PC-9 (cell line): ENCODE data around the gene SKI. TPM values are rescaled to one million over a fixed set of nuclear protein-coding genes. Genes with fewer than 3 reads are reported as not detected.

Source experiments
- BruUV-seq: library from RNA; stranded (reverse); fragments of 400-500 nt; replicated peaks from 2 replicates; lab custom pipeline; 2021; lab: Mats Ljungman, UMichigan
- CTCF ChIA-PET: fragments of 300-600 bp; sonication (Branson Sonifier 250); formaldehyde crosslinking; loops from one replicate; lab custom pipeline; 2022; ENCODE audit warnings: antibody characterized with exemption; lab: Charles Lee
- POLR2A ChIA-PET: fragments of 300-600 bp; sonication (Branson Sonifier 250); formaldehyde crosslinking; loops from one replicate; lab custom pipeline; 2022; ENCODE audit warnings: antibody characterized with exemption; ENCODE audit not compliant: unreplicated experiment; lab: Charles Lee
- DNase-seq, 2 experiments: peaks; one replicate each; pipeline versions ENCODE4 v3.0.0 to v3.0.0-alpha.2; 2015 to 2022; ENCODE audit warnings: mixed read lengths in 1 of 2
- H2AFZ ChIP-seq: fragments of 200-600 bp; sonication (generic); 2 replicates; pipeline ENCODE4 v1.8.1; 2017; ENCODE audit warnings: antibody characterized with exemption
- H3F3A ChIP-seq: fragments of 200-600 bp; sonication (generic); 2 replicates; pipeline ENCODE4 v1.8.1; 2017; ENCODE audit warnings: antibody characterized with exemption, mild to moderate bottlenecking, low read depth; ENCODE audit not compliant: insufficient read depth
- H3K27ac ChIP-seq: fragments of 200-600 bp; sonication (generic); 2 replicates; pipeline ENCODE4 v1.6.1; 2016; ENCODE audit warnings: mixed run types
- H3K27me3 ChIP-seq: fragments of 200-600 bp; sonication (generic); 2 replicates; pipeline ENCODE4 v1.6.1; 2016; ENCODE audit warnings: low read depth, mixed run types; ENCODE audit not compliant: insufficient read depth
- H3K36me3 ChIP-seq: fragments of 200-600 bp; sonication (generic); 2 replicates; pipeline ENCODE4 v1.6.1; 2016; ENCODE audit warnings: low read depth, mixed run types
- H3K4me1 ChIP-seq: fragments of 200-600 bp; sonication (generic); replicated peaks from 2 replicates; pipeline ENCODE4 v1.6.1; 2016; ENCODE audit warnings: mixed run types; ENCODE audit not compliant: insufficient read depth
- H3K4me2 ChIP-seq: fragments of 200-600 bp; sonication (generic); 2 replicates; pipeline ENCODE4 v1.6.1; 2017; ENCODE audit warnings: mixed run types
- H3K4me3 ChIP-seq: fragments of 200-600 bp; sonication (generic); 2 replicates; pipeline ENCODE4 v1.6.1; 2016; ENCODE audit warnings: mixed run types
- H3K79me2 ChIP-seq: fragments of 200-600 bp; sonication (generic); 2 replicates; pipeline ENCODE4 v1.6.1; 2017; ENCODE audit warnings: low read depth, mixed run types
- H3K9me2 ChIP-seq: fragments of 200-600 bp; sonication (generic); 2 replicates; pipeline ENCODE4 v1.8.1; 2017; ENCODE audit warnings: mild to moderate bottlenecking; ENCODE audit not compliant: insufficient read depth
- H3K9me3 ChIP-seq: fragments of 200-600 bp; sonication (generic); 2 replicates; pipeline ENCODE4 v1.8.1; 2016; ENCODE audit warnings: low read depth; ENCODE audit not compliant: insufficient read depth
- H4K20me1 ChIP-seq: fragments of 200-600 bp; sonication (generic); 2 replicates; pipeline ENCODE4 v1.8.1; 2017; ENCODE audit not compliant: insufficient read depth
- EZH2 ChIP-seq: fragments of 200-600 bp; sonication (generic); IDR thresholded peaks from 2 replicates; pipeline ENCODE4 v1.8.0; 2017; ENCODE audit warnings: antibody characterized with exemption, low read depth
- intact Hi-C: fragments of 100-400 bp; cut with micrococcal nuclease; formaldehyde crosslinking; loops from one replicate; pipeline ENCODE4 v1.10.0; 2022; ENCODE audit not compliant: unreplicated experiment
- total RNA-seq: library from RNA; stranded (reverse); gene quantifications from 2 replicates; pipeline ENCODE4 v1.2.3, GENCODE V29; 2021
- TF ChIP-seq, protein P1 (sequence below): fragments of 200-600 bp; sonication (generic); conservative IDR thresholded peaks from 2 replicates; pipeline ENCODE4 v1.6.1; 2017; ENCODE audit warnings: mixed run types, antibody characterized with exemption, mild to moderate bottlenecking, moderate library complexity

SKI gene
- total RNA-seq, 1 experiment from 2014 or later, result 36.2 TPM

GRCh38 chr1:2209400-2210083 is 18.6 kb upstream of the SKI start:
- ChIA-PET POLR2A (no interaction called here), CTCF (no interaction called here)
- TF ChIP-seq, protein P1, sequence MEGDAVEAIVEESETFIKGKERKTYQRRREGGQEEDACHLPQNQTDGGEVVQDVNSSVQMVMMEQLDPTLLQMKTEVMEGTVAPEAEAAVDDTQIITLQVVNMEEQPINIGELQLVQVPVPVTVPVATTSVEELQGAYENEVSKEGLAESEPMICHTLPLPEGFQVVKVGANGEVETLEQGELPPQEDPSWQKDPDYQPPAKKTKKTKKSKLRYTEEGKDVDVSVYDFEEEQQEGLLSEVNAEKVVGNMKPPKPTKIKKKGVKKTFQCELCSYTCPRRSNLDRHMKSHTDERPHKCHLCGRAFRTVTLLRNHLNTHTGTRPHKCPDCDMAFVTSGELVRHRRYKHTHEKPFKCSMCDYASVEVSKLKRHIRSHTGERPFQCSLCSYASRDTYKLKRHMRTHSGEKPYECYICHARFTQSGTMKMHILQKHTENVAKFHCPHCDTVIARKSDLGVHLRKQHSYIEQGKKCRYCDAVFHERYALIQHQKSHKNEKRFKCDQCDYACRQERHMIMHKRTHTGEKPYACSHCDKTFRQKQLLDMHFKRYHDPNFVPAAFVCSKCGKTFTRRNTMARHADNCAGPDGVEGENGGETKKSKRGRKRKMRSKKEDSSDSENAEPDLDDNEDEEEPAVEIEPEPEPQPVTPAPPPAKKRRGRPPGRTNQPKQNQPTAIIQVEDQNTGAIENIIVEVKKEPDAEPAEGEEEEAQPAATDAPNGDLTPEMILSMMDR, result no peak
- TF ChIP-seq EZH2, result no peak
- Histone ChIP-seq H4K20me1 (no peaks in the 10 kb centered on the region), H3F3A (peaks cover 39% of the 10 kb centered on the region; the same call in 1 of the 2 replicates), H3K4me3 (no peak overlapping the region), H3K36me3 (no peaks in the 10 kb centered on the region), H3K27ac (no peak overlapping the region), H3K27me3 (no peaks in the 10 kb centered on the region), H3K4me1 (peaks cover 56% of the 10 kb centered on the region), H3K9me3 (no peaks in the 10 kb centered on the region), H3K9me2 (no peaks in the 10 kb centered on the region), H2AFZ (no peak overlapping the region), H3K4me2 (peak overlapping the region; percentile 64; the same call in 1 of the 2 replicates), H3K79me2 (no peaks in the 10 kb centered on the region)
- no TSS peak for BruUV-seq
- intact Hi-C loops, result loop anchor here (5.0 kb wide), 1 partner anchor 83 kb away; no protein-coding TSS in a partner anchor
- no peak for DNase-seq

GRCh38 chr1:2210084-2210653 is 17.9 kb upstream of the SKI start:
- CTCF ChIA-PET, result no interaction called here
- Histone ChIP-seq H3K27ac (no peak overlapping the region), H3K27me3 (no peaks in the 10 kb centered on the region), H3K36me3 (no peaks in the 10 kb centered on the region), H3F3A (peaks cover 39% of the 10 kb centered on the region; the same call in 1 of the 2 replicates), H3K4me3 (no peak overlapping the region), H3K4me2 (no peak overlapping the region), H3K79me2 (no peaks in the 10 kb centered on the region), H2AFZ (no peak overlapping the region), H3K9me3 (no peaks in the 10 kb centered on the region), H3K9me2 (no peaks in the 10 kb centered on the region), H4K20me1 (no peaks in the 10 kb centered on the region), H3K4me1 (peaks cover 56% of the 10 kb centered on the region)
- no TSS peak for BruUV-seq
- DNase-seq, result no peak
- POLR2A ChIA-PET, result no interaction called here
- TF ChIP-seq EZH2, result no peak
- TF ChIP-seq, protein P1, result no peak
- intact Hi-C loops, result loop anchor here (5.0 kb wide), 1 partner anchor 82 kb away; no protein-coding TSS in a partner anchor

DNA sequence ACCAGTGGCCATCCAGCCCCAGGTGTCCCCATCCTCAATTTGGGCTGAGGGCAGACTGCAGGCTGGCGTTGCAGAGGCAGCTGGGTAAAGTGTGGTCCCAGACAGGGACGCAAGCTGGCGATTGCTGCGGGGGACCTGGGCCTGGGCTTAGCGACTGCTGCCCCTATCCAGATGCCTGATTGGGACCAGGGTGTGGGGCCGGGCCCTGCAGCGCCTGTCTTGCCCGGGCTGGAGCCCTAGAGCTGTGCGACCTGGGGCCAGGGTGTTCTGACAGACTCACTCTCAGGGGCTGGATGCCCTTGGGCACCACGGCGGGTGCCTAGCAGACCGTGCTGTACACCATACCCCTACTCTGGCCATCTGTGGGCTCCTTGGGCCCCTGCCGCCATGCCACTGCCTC is 17.3 kb upstream of the SKI start:
- H3F3A ChIP-seq, result peaks cover 39% of the 10 kb centered on the region; the same call in 1 of the 2 replicates
- no peak overlapping the region for H2AFZ ChIP-seq
- peaks cover 51% of the 10 kb centered on the region for H3K4me1 ChIP-seq
- H3K4me2 ChIP-seq, result no peak overlapping the region
- no peaks in the 10 kb centered on the region for H4K20me1 ChIP-seq
- H3K9me2 ChIP-seq, result no peaks in the 10 kb centered on the region
- no peaks in the 10 kb centered on the region for H3K27me3 ChIP-seq
- DNase-seq, result no peak
- H3K79me2 ChIP-seq, result no peaks in the 10 kb centered on the region
- no peak overlapping the region for H3K4me3 ChIP-seq
- no peaks in the 10 kb centered on the region for H3K36me3 ChIP-seq
- TF ChIP-seq EZH2, result no peak
- TF ChIP-seq, protein P1, result no peak
- H3K9me3 ChIP-seq, result no peaks in the 10 kb centered on the region
- ChIA-PET POLR2A (no interaction called here), CTCF (no interaction called here)
- H3K27ac ChIP-seq, result no peak overlapping the region
- intact Hi-C loops, result loop anchor here (5.0 kb wide), 1 partner anchor 82 kb away; no protein-coding TSS in a partner anchor
- BruUV-seq, result no TSS peak
